Calu3 (cell line): Measurements from ENCODE around the gene HK1. TPM values are rescaled to one million over a fixed set of nuclear protein-coding genes. Genes with fewer than 3 reads are reported as not detected.

Source experiments
- BruUV-seq: library from RNA; stranded (reverse); fragments of 400-500 nt; replicated peaks from 2 replicates; lab custom pipeline; 2021; lab: Mats Ljungman, UMichigan
- CTCF ChIA-PET: fragments of 300-600 bp; sonication (Branson Sonifier 250); formaldehyde crosslinking; loops from one replicate; lab custom pipeline; 2022; ENCODE audit warnings: antibody characterized with exemption; lab: Charles Lee
- DNase-seq: peaks from one replicate; pipeline ENCODE4 v3.0.0; 2022
- H3K27ac Mint-ChIP-seq: one replicate; pipeline ENCODE4 v1.8.0; 2022; ENCODE audit warnings: mixed read lengths; ENCODE audit not compliant: unreplicated experiment
- H3K27me3 Mint-ChIP-seq: one replicate; pipeline ENCODE4 v1.8.0; 2022; ENCODE audit warnings: mixed read lengths; ENCODE audit not compliant: unreplicated experiment
- H3K36me3 Mint-ChIP-seq: one replicate; pipeline ENCODE4 v1.8.0; 2022; ENCODE audit warnings: mild to moderate bottlenecking, moderate library complexity, mixed read lengths; ENCODE audit not compliant: insufficient read depth, unreplicated experiment
- H3K4me1 Mint-ChIP-seq: one replicate; pipeline ENCODE4 v1.8.0; 2022; ENCODE audit warnings: mild to moderate bottlenecking, low read depth, mixed read lengths; ENCODE audit not compliant: unreplicated experiment
- H3K4me3 Mint-ChIP-seq: one replicate; pipeline ENCODE4 v1.8.0; 2022; ENCODE audit warnings: mild to moderate bottlenecking, low read depth, moderate library complexity, mixed read lengths; ENCODE audit not compliant: unreplicated experiment
- H3K9me3 Mint-ChIP-seq: one replicate; pipeline ENCODE4 v1.8.0; 2022; ENCODE audit warnings: low read depth, mixed read lengths; ENCODE audit not compliant: unreplicated experiment
- CTCF ChIP-seq: fragments of 200-600 bp; IDR thresholded peaks from one replicate; pipeline ENCODE4 v1.8.0; 2022; ENCODE audit warnings: antibody characterized with exemption; ENCODE audit not compliant: unreplicated experiment
- intact Hi-C: fragments of 100-400 bp; cut with micrococcal nuclease; formaldehyde crosslinking; loops from one replicate; pipeline ENCODE4 v1.10.0; 2022; ENCODE audit not compliant: unreplicated experiment
- total RNA-seq: library from RNA; stranded (reverse); gene quantifications from 2 replicates; pipeline ENCODE4 v1.2.3, GENCODE V29; 2022

The HK1 gene
- total RNA-seq, 1 experiment from 2014 or later: 58.8 TPM

- H3K9me3 Mint-ChIP-seq: no peaks in the 10 kb centered on the region
- intact Hi-C loops: loop anchor here (10.0 kb wide), 1 partner anchor 129 kb away; no protein-coding TSS in a partner anchor
- no peak overlapping the region for H3K27ac Mint-ChIP-seq
- H3K36me3 Mint-ChIP-seq: peaks cover 96% of the 10 kb centered on the region
- CTCF ChIA-PET: interaction anchor here (0.6 to 0.7 kb wide), 2 partner anchors 29 to 280 kb away, joined by 3 to 4 read pairs; no protein-coding TSS in a partner anchor
- DNase-seq: no peak
- no TSS peak for BruUV-seq
- no peak overlapping the region for H3K4me3 Mint-ChIP-seq
- no peaks in the 10 kb centered on the region for H3K27me3 Mint-ChIP-seq
- TF ChIP-seq CTCF: no peak
- peaks cover 5% of the 10 kb centered on the region for H3K4me1 Mint-ChIP-seq
These were observed 12.8 kb upstream of the HK1 start for GRCh38 chr10:69265521-69265920.

- H3K4me3 Mint-ChIP-seq: no peak overlapping the region
- no TSS peak for BruUV-seq
- peaks cover 97% of the 10 kb centered on the region for H3K36me3 Mint-ChIP-seq
- H3K27ac Mint-ChIP-seq: peak overlapping the region; percentile 41
- DNase-seq: no peak
- no peak for TF ChIP-seq CTCF
- intact Hi-C loops: loop anchor here (10.0 kb wide), 1 partner anchor 126 kb away; no protein-coding TSS in a partner anchor
- no peaks in the 10 kb centered on the region for H3K27me3 Mint-ChIP-seq
- H3K4me1 Mint-ChIP-seq: peaks cover 5% of the 10 kb centered on the region
- H3K9me3 Mint-ChIP-seq: no peaks in the 10 kb centered on the region
- CTCF ChIA-PET: no interaction called here
These were observed 9.4 kb upstream of the HK1 start for GRCh38 chr10:69268761-69269416.

- DNase-seq: no peak
- intact Hi-C loops: loop anchor here (10.0 kb wide), 1 partner anchor 125 kb away; no protein-coding TSS in a partner anchor
- TF ChIP-seq CTCF: no peak
- H3K27ac Mint-ChIP-seq: peak overlapping the region; percentile 41
- H3K27me3 Mint-ChIP-seq: no peaks in the 10 kb centered on the region
- H3K9me3 Mint-ChIP-seq: no peaks in the 10 kb centered on the region
- peaks cover 90% of the 10 kb centered on the region for H3K36me3 Mint-ChIP-seq
- no peak overlapping the region for H3K4me3 Mint-ChIP-seq
- peaks cover 5% of the 10 kb centered on the region for H3K4me1 Mint-ChIP-seq
- CTCF ChIA-PET: no interaction called here
- no TSS peak for BruUV-seq
These were observed 8.5 kb upstream of the HK1 start for GRCh38 chr10:69269761-69270160.

GRCh38 chr10:69270990-69271389 lies 7.3 kb upstream of the HK1 start:
- CTCF ChIA-PET: no interaction called here
- no peak for TF ChIP-seq CTCF
- intact Hi-C loops: no loop called here

More at GRCh38 chr10:69270990-69271389, 7.3 kb upstream of the HK1 start:
- Mint-ChIP-seq H3K27me3 (no peaks in the 10 kb centered on the region), H3K4me3 (no peak overlapping the region), H3K9me3 (no peaks in the 10 kb centered on the region), H3K36me3 (peaks cover 79% of the 10 kb centered on the region), H3K27ac (no peak overlapping the region), H3K4me1 (peaks cover 5% of the 10 kb centered on the region)
- no peak for DNase-seq
- BruUV-seq: no TSS peak
